Chondrocyte (in vitro differentiated cells): ENCODE data around the gene LRRC30. TPM values are rescaled to one million over a fixed set of nuclear protein-coding genes. Genes with fewer than 3 reads are reported as not detected.

ENCODE experiments used
- DNase-seq: peaks from one replicate; pipeline ENCODE4 v3.0.0; 2021; ENCODE audit warnings: mixed read lengths, low spot score
- H3K27ac Mint-ChIP-seq: one replicate; pipeline ENCODE4 v1.8.0; 2021; ENCODE audit warnings: mild to moderate bottlenecking, moderate library complexity, mixed read lengths; ENCODE audit not compliant: unreplicated experiment
- H3K27me3 Mint-ChIP-seq: 2 replicates; pipeline ENCODE4 v1.8.0; 2021; ENCODE audit warnings: low read depth, mixed read lengths
- H3K36me3 Mint-ChIP-seq: 2 replicates; pipeline ENCODE4 v1.8.0; 2021; ENCODE audit warnings: low read depth, mixed read lengths
- H3K4me1 Mint-ChIP-seq: 2 replicates; pipeline ENCODE4 v1.8.0; 2021; ENCODE audit warnings: low read depth, mild to moderate bottlenecking, mixed read lengths
- H3K4me3 Mint-ChIP-seq: one replicate; pipeline ENCODE4 v1.8.0; 2021; ENCODE audit warnings: mild to moderate bottlenecking, moderate library complexity, mixed read lengths; ENCODE audit not compliant: unreplicated experiment
- H3K9me3 Mint-ChIP-seq: 2 replicates; pipeline ENCODE4 v1.8.0; 2021; ENCODE audit warnings: low read depth, mixed read lengths
- long read RNA-seq: library from polyadenylated mRNA; stranded (forward); transcript quantifications from one replicate; pipeline ENCODE4 v2.0.0, GENCODE V29; 2021
- total RNA-seq: library from RNA; stranded (reverse); gene quantifications from 3 replicates; pipeline ENCODE4 v1.2.1, GENCODE V29; 2021
- TF ChIP-seq, protein P1 (sequence below): fragments of 200-600 bp; sonication (generic); IDR thresholded peaks from 2 replicates; pipeline ENCODE4 v1.5.0; 2021; ENCODE audit warnings: antibody characterized with exemption, mild to moderate bottlenecking, moderate library complexity

The LRRC30 gene
- total RNA-seq, result not detected in 3 replicates
- long read RNA-seq, result 0 reads

DNA sequence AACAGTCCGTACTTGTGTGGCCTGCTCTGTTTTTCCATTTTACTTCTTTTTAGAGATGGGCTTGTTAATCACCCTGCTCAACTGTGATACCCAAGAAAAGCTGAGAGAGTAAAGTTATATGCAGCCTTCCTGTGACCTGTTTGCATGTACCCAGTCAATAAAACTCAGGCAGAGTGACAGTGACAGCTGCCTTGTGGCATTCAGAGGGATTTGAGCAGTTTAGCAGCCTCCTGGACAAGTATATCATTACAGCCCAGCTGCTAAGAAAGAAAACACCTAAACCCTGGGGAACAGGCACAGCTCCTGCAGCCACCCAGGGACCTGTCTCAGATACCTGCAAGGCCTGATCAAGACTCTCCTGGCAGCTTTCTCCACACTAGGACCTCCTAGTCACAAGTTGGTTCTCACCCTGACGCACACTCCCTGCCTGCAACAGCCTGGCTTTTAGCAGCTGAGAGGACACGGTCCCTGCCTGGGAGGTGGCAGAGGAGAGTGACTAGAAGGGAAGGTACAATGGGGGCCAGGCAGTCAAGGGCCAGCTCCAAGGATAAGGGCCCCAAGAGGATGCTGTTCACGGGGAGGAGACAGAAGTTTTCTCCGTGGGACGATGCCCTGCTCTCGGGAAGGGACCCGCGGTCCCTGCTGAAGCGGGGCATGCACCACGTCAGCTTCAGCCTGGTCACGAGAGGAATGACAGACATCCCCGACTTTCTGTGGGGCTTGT, at the start of gene LRRC30:
Gene LRRC30 (plus strand): TSS at position 464 of the 724 bp plus-strand sequence. CDS start 50 bp downstream, at position 514.
- no peaks in the 10 kb centered on the region for H3K36me3 Mint-ChIP-seq
- H3K9me3 Mint-ChIP-seq, result no peaks in the 10 kb centered on the region
- no peak within 1 kb of the TSS for H3K4me3 Mint-ChIP-seq
- H3K27ac Mint-ChIP-seq, result no peak within 1 kb of the TSS
- TF ChIP-seq, protein P1, sequence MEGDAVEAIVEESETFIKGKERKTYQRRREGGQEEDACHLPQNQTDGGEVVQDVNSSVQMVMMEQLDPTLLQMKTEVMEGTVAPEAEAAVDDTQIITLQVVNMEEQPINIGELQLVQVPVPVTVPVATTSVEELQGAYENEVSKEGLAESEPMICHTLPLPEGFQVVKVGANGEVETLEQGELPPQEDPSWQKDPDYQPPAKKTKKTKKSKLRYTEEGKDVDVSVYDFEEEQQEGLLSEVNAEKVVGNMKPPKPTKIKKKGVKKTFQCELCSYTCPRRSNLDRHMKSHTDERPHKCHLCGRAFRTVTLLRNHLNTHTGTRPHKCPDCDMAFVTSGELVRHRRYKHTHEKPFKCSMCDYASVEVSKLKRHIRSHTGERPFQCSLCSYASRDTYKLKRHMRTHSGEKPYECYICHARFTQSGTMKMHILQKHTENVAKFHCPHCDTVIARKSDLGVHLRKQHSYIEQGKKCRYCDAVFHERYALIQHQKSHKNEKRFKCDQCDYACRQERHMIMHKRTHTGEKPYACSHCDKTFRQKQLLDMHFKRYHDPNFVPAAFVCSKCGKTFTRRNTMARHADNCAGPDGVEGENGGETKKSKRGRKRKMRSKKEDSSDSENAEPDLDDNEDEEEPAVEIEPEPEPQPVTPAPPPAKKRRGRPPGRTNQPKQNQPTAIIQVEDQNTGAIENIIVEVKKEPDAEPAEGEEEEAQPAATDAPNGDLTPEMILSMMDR, result no peak
- H3K27me3 Mint-ChIP-seq, result peaks cover 36% of the 10 kb centered on the region
- H3K4me1 Mint-ChIP-seq, result peaks cover 4% of the 10 kb centered on the region
- no peak for DNase-seq

- H3K27ac Mint-ChIP-seq, result no peak overlapping the region
- DNase-seq, result no peak
- TF ChIP-seq, protein P1, result no peak
- H3K9me3 Mint-ChIP-seq, result peaks cover 19% of the 10 kb centered on the region
- H3K4me1 Mint-ChIP-seq, result no peaks in the 10 kb centered on the region
- H3K27me3 Mint-ChIP-seq, result peaks cover 35% of the 10 kb centered on the region
- H3K36me3 Mint-ChIP-seq, result peaks cover 2% of the 10 kb centered on the region
- H3K4me3 Mint-ChIP-seq, result no peak overlapping the region
These were observed 45.2 kb upstream of the LRRC30 start for GRCh38 chr18:7185701-7186100.

GRCh38 chr18:7190547-7191156, 40.2 kb upstream of the LRRC30 start:
- Mint-ChIP-seq H3K4me3 (no peak overlapping the region), H3K27ac (no peak overlapping the region), H3K9me3 (peaks cover 4% of the 10 kb centered on the region), H3K27me3 (peaks cover 8% of the 10 kb centered on the region), H3K36me3 (no peaks in the 10 kb centered on the region), H3K4me1 (no peaks in the 10 kb centered on the region)
- no peak for DNase-seq
- TF ChIP-seq, protein P1, result no peak

DNA sequence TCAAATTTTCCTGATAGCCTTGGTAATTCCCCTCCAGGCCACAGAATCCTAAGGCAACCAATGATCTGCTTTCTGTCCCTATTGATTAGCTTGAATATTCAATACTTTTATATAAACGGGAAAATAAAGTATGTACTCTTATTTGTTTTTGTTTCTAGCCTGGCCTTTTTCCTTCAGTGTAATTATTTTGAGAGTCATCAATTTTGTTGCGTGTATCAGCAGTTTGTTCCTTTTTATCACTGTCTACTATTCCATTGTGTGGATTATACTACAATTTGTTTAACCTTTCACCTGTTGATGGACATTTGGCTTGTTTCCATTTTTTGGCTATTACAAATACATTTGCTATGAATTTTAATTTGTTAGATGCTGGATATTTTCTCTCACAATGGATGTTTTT, 39.2 kb upstream of the LRRC30 start:
- DNase-seq, result no peak
- TF ChIP-seq, protein P1, result no peak
- H3K36me3 Mint-ChIP-seq, result no peaks in the 10 kb centered on the region
- H3K9me3 Mint-ChIP-seq, result no peaks in the 10 kb centered on the region
- H3K4me1 Mint-ChIP-seq, result no peaks in the 10 kb centered on the region
- no peak overlapping the region for H3K27ac Mint-ChIP-seq
- H3K27me3 Mint-ChIP-seq, result peaks cover 8% of the 10 kb centered on the region
- no peak overlapping the region for H3K4me3 Mint-ChIP-seq

- H3K36me3 Mint-ChIP-seq, result no peaks in the 10 kb centered on the region
- no peak for DNase-seq
- no peaks in the 10 kb centered on the region for H3K9me3 Mint-ChIP-seq
- peaks cover 14% of the 10 kb centered on the region for H3K4me1 Mint-ChIP-seq
- H3K4me3 Mint-ChIP-seq, result no peak overlapping the region
- H3K27me3 Mint-ChIP-seq, result peaks cover 5% of the 10 kb centered on the region
- no peak overlapping the region for H3K27ac Mint-ChIP-seq
- TF ChIP-seq, protein P1, result no peak
These were observed 35.6 kb upstream of the LRRC30 start for GRCh38 chr18:7195266-7195665.
